SK-N-MC (cell line): ENCODE measurements around the gene FJX1.

Experiments used
- DNase-seq: peaks from one replicate; pipeline ENCODE4 v3.0.0-alpha.2; 2011; ENCODE audit warnings: low read depth, low spot score
- H3K27ac ChIP-seq: fragments of 200-600 bp; sonication (generic); 2 replicates; pipeline ENCODE4 v1.5.1; 2016; ENCODE audit warnings: mixed run types
- H3K36me3 ChIP-seq: fragments of 200-600 bp; sonication (generic); 2 replicates; pipeline ENCODE4 v1.6.1; 2017; ENCODE audit warnings: antibody characterized with exemption, low read length, mixed read lengths; ENCODE audit not compliant: insufficient read depth
- H3K4me3 ChIP-seq: fragments of 200-600 bp; sonication (generic); 2 replicates; pipeline ENCODE4 v1.5.1; 2016
- H3K9ac ChIP-seq: fragments of 200-600 bp; sonication (generic); 2 replicates; pipeline ENCODE4 v1.8.0; 2017; ENCODE audit warnings: mixed run types, mixed read lengths; ENCODE audit not compliant: insufficient read length
- H3K9me3 ChIP-seq: fragments of 200-600 bp; sonication (generic); 2 replicates; pipeline ENCODE4 v1.6.1; 2017; ENCODE audit warnings: low read depth, mild to moderate bottlenecking, antibody characterized with exemption, low read length, moderate library complexity, mixed read lengths
- EZH2 ChIP-seq: fragments of 200-600 bp; sonication (generic); IDR thresholded peaks from one replicate; pipeline ENCODE4 v1.6.1; 2017; ENCODE audit warnings: antibody characterized with exemption
- FOXP2 ChIP-seq: optimal IDR thresholded peaks from 2 replicates; pipeline ENCODE3; 2011; ENCODE audit warnings: mild to moderate bottlenecking, moderate library complexity; ENCODE audit not compliant: insufficient read depth; ENCODE audit errors: extremely low read length, control extremely low read depth
- POLR2AphosphoS5 ChIP-seq: IDR thresholded peaks from 2 replicates; pipeline ENCODE4 v1.6.1; 2012; ENCODE audit warnings: mild to moderate bottlenecking, low read depth, low read length, borderline replicate concordance

The FJX1 gene

DNA sequence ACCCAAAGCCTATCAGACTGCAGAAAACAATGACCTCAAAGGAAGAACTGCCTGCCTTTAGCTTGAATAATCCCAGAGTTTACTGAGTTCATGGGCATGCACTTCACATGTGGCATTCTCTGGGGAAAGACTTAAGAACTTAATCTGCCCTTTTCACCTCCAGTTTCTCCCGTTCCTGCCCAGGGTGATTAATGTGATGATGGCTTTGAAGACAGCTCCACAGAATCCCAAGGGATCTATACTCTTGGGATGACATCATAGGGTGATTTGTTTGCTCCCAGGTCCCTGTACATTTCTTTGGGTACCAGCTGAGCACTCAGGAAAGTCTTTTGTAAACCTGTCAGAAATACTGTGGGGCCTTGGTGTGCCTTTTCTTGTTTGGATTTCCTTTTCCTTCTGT is 14.0 kb downstream of the FJX1 start:
- Histone ChIP-seq H3K9me3 (no peaks in the 10 kb centered on the region), H3K27ac (no peak overlapping the region)
- no peak for DNase-seq

DNA sequence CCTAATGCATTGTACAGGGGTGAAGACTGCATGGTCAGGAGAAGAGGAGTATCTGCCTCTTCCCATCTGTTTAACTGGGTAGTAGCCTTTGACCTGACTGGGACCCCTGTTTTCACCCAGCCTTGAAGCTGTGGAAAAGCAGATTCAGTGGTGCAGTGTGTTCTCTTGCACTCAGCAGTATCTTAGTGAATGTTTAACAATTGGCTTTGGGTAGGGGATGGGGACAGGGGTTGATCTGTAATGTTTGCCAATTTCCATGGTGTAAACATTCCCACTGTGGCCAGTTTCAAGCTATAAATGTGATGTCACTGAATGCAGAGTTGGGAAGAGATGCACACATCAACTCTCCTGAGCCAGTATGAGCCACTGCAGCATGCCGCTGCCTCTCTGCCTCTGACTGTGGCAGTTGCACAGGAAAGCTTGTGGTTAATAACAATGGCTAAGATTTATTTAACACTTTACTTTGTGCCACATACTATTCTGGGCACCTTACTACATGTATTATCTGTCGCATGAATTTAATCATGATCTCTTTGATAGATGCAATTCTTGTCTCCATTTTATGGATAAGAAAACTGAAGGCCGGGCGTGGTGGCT is 15.7 kb downstream of the FJX1 start:
- Histone ChIP-seq H3K4me3 (no peak overlapping the region), H3K9ac (no peak overlapping the region), H3K27ac (no peak overlapping the region), H3K36me3 (no peaks in the 10 kb centered on the region), H3K9me3 (no peaks in the 10 kb centered on the region)
- TF ChIP-seq EZH2 (no peak), POLR2AphosphoS5 (no peak), FOXP2 (no peak)
- no peak for DNase-seq

More for the DNA sequence above, 14.0 kb downstream of the FJX1 start:
- TF ChIP-seq FOXP2: no peak
- no peak for TF ChIP-seq POLR2AphosphoS5
- no peak for TF ChIP-seq EZH2
- Histone ChIP-seq H3K4me3 (no peak overlapping the region), H3K9ac (no peak overlapping the region), H3K36me3 (no peaks in the 10 kb centered on the region)

DNA sequence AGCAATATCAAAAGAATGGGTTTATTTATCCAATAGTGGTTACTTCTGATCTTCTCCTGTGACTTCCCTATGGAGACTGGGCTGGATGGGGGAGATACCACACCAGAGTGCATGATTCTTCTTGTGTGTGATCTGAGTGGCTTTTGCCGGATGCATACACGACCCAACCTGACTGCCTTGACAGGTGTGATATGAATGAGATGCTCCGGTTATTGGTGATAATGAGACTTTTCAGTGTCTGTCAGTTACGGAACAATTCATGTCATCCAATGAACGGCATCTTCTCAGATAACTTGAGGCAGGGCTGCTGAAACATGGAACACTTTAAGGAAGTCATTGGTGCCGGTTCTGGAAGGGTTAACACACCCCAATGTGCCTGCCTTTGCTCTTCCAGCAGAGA is 17.7 kb downstream of the FJX1 start:
- TF ChIP-seq POLR2AphosphoS5: no peak
- no peak for TF ChIP-seq EZH2
- no peak for TF ChIP-seq FOXP2
- H3K27ac ChIP-seq: no peak overlapping the region
- no peaks in the 10 kb centered on the region for H3K36me3 ChIP-seq
- no peak overlapping the region for H3K9ac ChIP-seq
- H3K9me3 ChIP-seq: no peaks in the 10 kb centered on the region
- DNase-seq: no peak
- no peak overlapping the region for H3K4me3 ChIP-seq

DNA sequence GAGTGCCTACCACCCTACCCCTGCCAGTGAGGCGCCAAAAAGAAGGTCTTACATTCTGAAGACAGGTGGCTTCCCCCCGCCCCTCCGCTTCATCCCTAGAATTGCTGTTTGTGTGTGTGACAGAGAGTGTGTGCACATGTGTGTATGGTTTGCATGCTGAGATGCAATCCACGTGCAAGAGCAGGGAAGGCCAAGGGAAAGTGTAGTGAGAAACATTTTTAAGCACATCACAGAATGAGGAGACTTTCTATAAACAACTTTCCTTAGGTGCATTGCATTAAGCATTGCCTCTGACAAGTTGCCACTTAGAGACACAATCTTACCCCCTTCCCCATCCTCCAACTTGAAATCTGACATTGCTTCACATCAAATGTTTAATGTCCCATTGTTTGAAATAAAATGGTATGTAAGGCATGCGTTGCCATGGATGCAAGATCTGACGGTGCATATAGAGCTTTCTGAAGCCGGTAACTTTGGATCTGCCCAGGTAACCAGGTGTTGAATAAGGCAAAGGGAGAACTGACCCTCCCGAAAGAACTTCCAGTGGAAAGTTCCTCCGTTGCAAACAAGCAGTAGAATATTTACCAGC is 21.4 kb downstream of the FJX1 start:
- TF ChIP-seq EZH2 (no peak), POLR2AphosphoS5 (no peak), FOXP2 (no peak)
- Histone ChIP-seq H3K4me3 (no peak overlapping the region), H3K27ac (no peak overlapping the region), H3K36me3 (no peaks in the 10 kb centered on the region), H3K9ac (no peak overlapping the region), H3K9me3 (no peaks in the 10 kb centered on the region)
- DNase-seq: no peak

DNA sequence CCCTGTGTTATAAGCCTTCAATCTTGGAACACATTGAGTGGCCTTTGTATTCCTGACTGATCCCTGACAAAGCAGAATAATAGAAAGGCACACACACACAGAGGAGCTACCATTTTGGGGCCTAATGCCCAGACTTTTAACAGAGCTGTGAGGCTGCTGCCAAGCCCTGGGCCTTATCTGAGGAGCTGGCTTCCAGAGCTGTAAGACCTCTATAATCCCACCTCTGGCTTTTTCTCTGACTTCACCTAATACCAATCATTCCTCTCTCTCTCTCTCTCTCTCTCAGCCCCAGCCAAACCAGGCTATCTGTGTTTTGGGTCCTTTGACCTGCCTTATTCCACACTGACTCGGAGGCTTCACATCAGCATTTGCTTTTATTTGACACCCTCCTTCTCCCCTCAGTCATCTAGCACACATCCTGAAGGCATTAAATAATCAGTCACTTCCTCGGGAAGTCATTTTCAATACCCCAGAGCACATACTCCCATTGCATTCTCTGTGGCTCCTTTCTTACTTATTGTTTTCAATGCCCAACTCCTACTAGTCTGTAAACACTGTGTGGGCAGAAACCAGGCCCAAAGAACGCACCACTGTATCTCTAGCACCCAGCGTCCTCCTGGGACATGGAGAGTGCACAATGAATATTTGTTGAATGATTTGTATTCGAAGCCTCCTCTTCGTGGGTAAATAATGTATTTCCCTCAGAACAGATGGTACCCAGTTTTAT is 23.1 kb downstream of the FJX1 start:
- H3K4me3 ChIP-seq: no peak overlapping the region
- H3K27ac ChIP-seq: no peak overlapping the region
- H3K9me3 ChIP-seq: no peaks in the 10 kb centered on the region
- TF ChIP-seq POLR2AphosphoS5: no peak
- no peak overlapping the region for H3K9ac ChIP-seq
- no peak for DNase-seq
- H3K36me3 ChIP-seq: no peaks in the 10 kb centered on the region

DNA sequence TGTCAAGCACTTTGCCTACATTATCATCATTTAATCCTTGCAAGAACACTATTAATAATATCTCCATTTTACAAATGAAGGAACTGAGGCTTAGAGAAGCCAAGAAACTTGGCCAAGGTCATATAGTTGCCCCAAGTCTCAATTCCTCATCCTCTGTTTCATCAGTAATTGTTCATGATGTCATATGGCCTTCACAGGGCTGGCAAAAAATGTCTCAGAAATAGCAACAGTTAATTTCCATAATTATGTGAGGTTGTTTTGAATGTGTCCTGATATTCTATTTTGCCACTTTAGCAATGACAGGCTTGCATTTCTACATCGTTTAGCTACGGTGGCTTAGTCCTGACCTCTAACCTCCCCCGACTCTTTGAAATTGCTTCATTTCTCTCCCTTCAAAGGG is 23.7 kb downstream of the FJX1 start:
- H3K9ac ChIP-seq: no peak overlapping the region
- no peaks in the 10 kb centered on the region for H3K9me3 ChIP-seq
- no peak overlapping the region for H3K27ac ChIP-seq
- no peak for TF ChIP-seq FOXP2
- no peak for TF ChIP-seq EZH2
- TF ChIP-seq POLR2AphosphoS5: no peak
- no peak overlapping the region for H3K4me3 ChIP-seq
- H3K36me3 ChIP-seq: no peaks in the 10 kb centered on the region
- DNase-seq: no peak

DNA sequence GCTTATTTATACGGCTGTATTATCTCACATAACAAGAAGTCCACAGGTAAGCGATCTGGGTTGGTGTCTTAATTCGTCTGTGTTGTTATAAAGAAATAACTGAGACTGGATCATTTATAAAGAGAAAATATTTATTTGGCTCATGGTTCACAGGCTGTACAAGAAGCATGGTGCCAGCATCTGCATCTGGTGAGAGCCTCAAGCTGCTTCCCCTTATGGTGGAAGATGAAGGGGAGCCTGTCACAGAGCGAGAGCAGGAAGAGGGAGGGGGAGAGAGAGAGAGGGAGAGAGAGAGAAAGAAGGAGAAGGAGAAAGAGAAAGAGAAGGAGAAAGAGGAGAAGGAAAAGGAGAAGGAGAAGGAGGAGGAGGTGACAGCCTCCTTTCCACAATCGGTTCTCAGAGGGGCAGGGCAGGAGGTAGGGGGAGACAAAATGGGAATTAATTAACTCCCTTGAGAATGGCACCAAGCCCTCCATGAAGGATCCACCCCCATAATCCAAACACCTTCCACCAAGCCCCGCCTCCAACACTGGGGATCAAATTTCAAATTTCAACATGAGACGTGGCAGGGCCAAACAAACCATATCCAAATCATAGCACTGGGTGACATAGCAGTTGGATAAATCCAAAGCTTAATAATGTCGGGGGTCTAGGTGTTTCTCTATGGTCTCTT is 29.3 kb downstream of the FJX1 start:
- H3K9me3 ChIP-seq: no peaks in the 10 kb centered on the region
- no peak overlapping the region for H3K4me3 ChIP-seq
- H3K36me3 ChIP-seq: no peaks in the 10 kb centered on the region
- no peak for DNase-seq
- H3K9ac ChIP-seq: no peak overlapping the region
- TF ChIP-seq FOXP2 (no peak), POLR2AphosphoS5 (no peak), EZH2 (no peak)
- no peak overlapping the region for H3K27ac ChIP-seq

DNA sequence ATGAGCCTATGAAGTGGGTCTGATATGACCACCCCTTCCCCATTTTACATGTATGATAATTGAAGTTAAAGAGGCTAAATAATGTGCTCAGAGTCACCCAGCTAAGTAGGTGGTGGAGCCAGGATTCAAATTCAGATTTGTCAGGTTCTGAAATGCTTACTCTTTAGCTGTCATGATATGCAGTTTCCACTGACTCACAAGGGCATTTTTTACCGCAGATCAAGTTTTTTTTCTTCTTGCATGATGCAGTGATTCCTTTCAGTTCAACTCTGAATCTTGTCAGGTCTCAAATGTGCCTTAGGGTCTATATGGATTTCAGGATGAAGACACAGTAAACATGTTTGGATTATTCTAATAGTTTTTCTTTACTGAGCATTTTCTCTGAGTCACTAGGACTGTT is 31.7 kb downstream of the FJX1 start:
- Histone ChIP-seq H3K36me3 (no peaks in the 10 kb centered on the region), H3K9me3 (no peaks in the 10 kb centered on the region), H3K27ac (no peak overlapping the region), H3K4me3 (no peak overlapping the region), H3K9ac (no peak overlapping the region)
- no peak for DNase-seq
- TF ChIP-seq EZH2 (no peak), POLR2AphosphoS5 (no peak), FOXP2 (no peak)
